HCT116 (cell line): ENCODE data around the gene IL1RAP.

Experiments
- CEBPB ChIP-seq: IDR thresholded peaks from 2 replicates; pipeline ENCODE4 v1.6.1; 2012; ENCODE audit warnings: low read depth
- CTCF ChIP-seq, 3 experiments: fragments of 200-600 bp in 1 of 3; sonication (generic) in 1 of 3; IDR thresholded peaks in 2 of 3; conservative IDR thresholded peaks in 1 of 3; 2 replicates each; pipeline ENCODE4 v1.5.1; 2012 to 2017; ENCODE audit warnings: low read depth in 2 of 3, low read length in 2 of 3, antibody characterized with exemption in 1 of 3, borderline replicate concordance in 1 of 3, control low read depth in 1 of 3, mild to moderate bottlenecking in 1 of 3, mixed read lengths in 1 of 3, mixed run types in 1 of 3, moderate library complexity in 1 of 3; ENCODE audit not compliant: insufficient read depth in 1 of 3
- EZH2phosphoT487 ChIP-seq: fragments of 200-600 bp; IDR thresholded peaks from 2 replicates; pipeline ENCODE4 v1.6.1; 2018; ENCODE audit warnings: antibody characterized with exemption, borderline replicate concordance
- MAX ChIP-seq: IDR thresholded peaks from 2 replicates; pipeline ENCODE4 v1.6.1; 2012
- POLR2A ChIP-seq: IDR thresholded peaks from 2 replicates; pipeline ENCODE4 v1.7.0; 2011; ENCODE audit warnings: borderline replicate concordance; ENCODE audit not compliant: insufficient read depth, insufficient read length; ENCODE audit errors: extremely low read depth
- POLR2AphosphoS5 ChIP-seq: IDR thresholded peaks from 2 replicates; pipeline ENCODE4 v1.6.1; 2011; ENCODE audit warnings: mild to moderate bottlenecking, low read depth, low read length, moderate library complexity
- REST ChIP-seq: IDR thresholded peaks from 2 replicates; pipeline ENCODE4 v1.6.1; 2012; ENCODE audit warnings: low read depth
- YY1 ChIP-seq: IDR thresholded peaks from 2 replicates; pipeline ENCODE4 v1.6.1; 2011; ENCODE audit warnings: low read length, low read depth, moderate library complexity, mild to moderate bottlenecking; ENCODE audit not compliant: insufficient replicate concordance; ENCODE audit errors: extremely low read depth
- ZNF274 ChIP-seq: fragments of 200-500 bp; sonication (Bioruptor generic); IDR thresholded peaks from 2 replicates; pipeline ENCODE4 v1.6.1; 2014; ENCODE audit warnings: mild to moderate bottlenecking, low read depth, low read length, inconsistent platforms

- TF ChIP-seq POLR2AphosphoS5 = no peak
- no peak for TF ChIP-seq CTCF (IDR thresholded peaks at IDR 0.05 in 2 of 3, conservative IDR thresholded peaks at IDR 0.05 in 1 of 3; ENCODE audit: borderline replicate concordance in 1 of 3, insufficient read depth in 1 of 3, low read depth in 2 of 3, low read length in 2 of 3)
- no peak for TF ChIP-seq CEBPB
- TF ChIP-seq ZNF274 = no peak
- no peak for TF ChIP-seq POLR2A
- no peak for TF ChIP-seq REST
- no peak for TF ChIP-seq MAX
- no peak for TF ChIP-seq YY1
- no peak for TF ChIP-seq EZH2phosphoT487
Observed at GRCh38 chr3:190568036-190568435, 54.2 kb downstream of the IL1RAP start.
